Uterus (tissue), 4 donors: ENCODE results near the gene TRMU. TPM values are rescaled to one million over a fixed set of nuclear protein-coding genes. Genes with fewer than 3 reads are reported as not detected.

ENCODE experiments used
- DNase-seq, 2 donors: peaks; one replicate each; pipeline ENCODE4 v3.0.0-alpha.2; 2019 to 2020
- H3K27ac ChIP-seq, 2 donors: fragments of 200-600 bp; sonication (generic); 1 replicate in 1 of 2; 2 replicates in 1 of 2; pipeline ENCODE4 v1.5.1; 2016 to 2018
- H3K27me3 ChIP-seq, 2 donors: fragments of 200-600 bp; sonication (generic); one replicate each; pipeline ENCODE4 v1.5.1; 2018 to 2019; ENCODE audit warnings: control low read depth in 1 of 2
- H3K36me3 ChIP-seq, 2 donors: fragments of 200-600 bp; sonication (generic); one replicate each; pipeline ENCODE4 v1.5.1; 2019; ENCODE audit warnings: control low read depth in 1 of 2
- H3K4me1 ChIP-seq, 2 donors: fragments of 200-600 bp; sonication (generic); one replicate each; pipeline ENCODE4 v1.5.1; 2018 to 2019; ENCODE audit warnings: control low read depth in 1 of 2
- H3K4me3 ChIP-seq, 2 donors: fragments of 200-600 bp; sonication (generic); 1 replicate in 1 of 2; 2 replicates in 1 of 2; pipeline ENCODE4 v1.5.1; 2018 to 2019; ENCODE audit warnings: mild to moderate bottlenecking in 1 of 2
- H3K9me3 ChIP-seq, 2 donors: fragments of 200-600 bp; sonication (generic); one replicate each; pipeline ENCODE4 v1.5.1; 2019; ENCODE audit warnings: control low read depth in 1 of 2
- POLR2A ChIP-seq, 2 donors: fragments of 450-650 bp; IDR thresholded peaks; one replicate each; pipeline ENCODE4 v1.6.1; 2016; ENCODE audit warnings: antibody characterized with exemption in 2 of 2, mild to moderate bottlenecking in 1 of 2, moderate library complexity in 1 of 2
- intact Hi-C: fragments of 100-400 bp; cut with DNase I; formaldehyde crosslinking; loops from one replicate; pipeline ENCODE4 v1.15.1; 2023; ENCODE audit warnings: low total_unique reads
- total RNA-seq, 4 donors: library from RNA; depleted of rRNA in 3 of 4; stranded (reverse); fragments of >200 nt in 3 of 4; gene quantifications; one replicate each; pipeline versions ENCODE4 v1.1.0 to v1.2.4, GENCODE V29; 2014 to 2023
- TF ChIP-seq, protein P1 (sequence below), 4 experiments: fragments of 200-600 bp in 2 of 4; fragments of 450-650 bp in 2 of 4; sonication (generic) in 2 of 4; IDR thresholded peaks; one replicate each; pipeline ENCODE4 v1.5.1; 2016 to 2019; ENCODE audit warnings: antibody characterized with exemption in 4 of 4, mild to moderate bottlenecking in 2 of 4, moderate library complexity in 1 of 4
- donor health status: DM: yes; HTN: yes; CAD: no.

Gene TRMU
- total RNA-seq, 4 donors from 2014 or later = 14.1 to 52.5 (median 31.2) TPM

DNA sequence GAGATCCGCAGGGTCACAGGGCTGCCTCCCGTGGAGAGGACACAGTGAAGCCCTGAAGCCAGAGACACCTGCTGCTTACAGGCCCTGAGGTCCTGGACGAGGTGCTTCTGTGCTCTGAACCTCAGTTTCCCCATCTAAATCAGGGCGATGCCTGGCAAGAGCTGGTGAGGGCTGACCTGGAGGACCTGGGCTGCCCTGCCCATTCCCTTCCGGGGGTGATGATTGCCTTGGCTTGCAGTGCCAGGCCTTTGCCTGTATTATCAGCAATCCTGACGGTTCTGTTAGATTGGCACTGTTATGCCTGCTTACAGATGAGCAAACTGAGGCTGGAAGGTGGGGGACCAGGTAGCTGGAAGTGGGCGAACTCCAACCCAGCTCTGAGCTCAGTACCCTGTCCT lies 46.7 kb upstream of the TRMU start:
- Histone ChIP-seq H3K4me1 (no peaks in the 10 kb centered on the region), H3K36me3 (no peaks in the 10 kb centered on the region), H3K9me3 (no peaks in the 10 kb centered on the region), H3K4me3 (no peak overlapping the region), H3K27ac (no peak overlapping the region), H3K27me3 (no peaks in the 10 kb centered on the region)
- intact Hi-C loops = no loop called here
- no peak for DNase-seq
- TF ChIP-seq, protein P1, sequence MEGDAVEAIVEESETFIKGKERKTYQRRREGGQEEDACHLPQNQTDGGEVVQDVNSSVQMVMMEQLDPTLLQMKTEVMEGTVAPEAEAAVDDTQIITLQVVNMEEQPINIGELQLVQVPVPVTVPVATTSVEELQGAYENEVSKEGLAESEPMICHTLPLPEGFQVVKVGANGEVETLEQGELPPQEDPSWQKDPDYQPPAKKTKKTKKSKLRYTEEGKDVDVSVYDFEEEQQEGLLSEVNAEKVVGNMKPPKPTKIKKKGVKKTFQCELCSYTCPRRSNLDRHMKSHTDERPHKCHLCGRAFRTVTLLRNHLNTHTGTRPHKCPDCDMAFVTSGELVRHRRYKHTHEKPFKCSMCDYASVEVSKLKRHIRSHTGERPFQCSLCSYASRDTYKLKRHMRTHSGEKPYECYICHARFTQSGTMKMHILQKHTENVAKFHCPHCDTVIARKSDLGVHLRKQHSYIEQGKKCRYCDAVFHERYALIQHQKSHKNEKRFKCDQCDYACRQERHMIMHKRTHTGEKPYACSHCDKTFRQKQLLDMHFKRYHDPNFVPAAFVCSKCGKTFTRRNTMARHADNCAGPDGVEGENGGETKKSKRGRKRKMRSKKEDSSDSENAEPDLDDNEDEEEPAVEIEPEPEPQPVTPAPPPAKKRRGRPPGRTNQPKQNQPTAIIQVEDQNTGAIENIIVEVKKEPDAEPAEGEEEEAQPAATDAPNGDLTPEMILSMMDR (IDR thresholded peaks at IDR 0.05) = no peak
- TF ChIP-seq POLR2A (IDR thresholded peaks at IDR 0.05) = no peak

DNA sequence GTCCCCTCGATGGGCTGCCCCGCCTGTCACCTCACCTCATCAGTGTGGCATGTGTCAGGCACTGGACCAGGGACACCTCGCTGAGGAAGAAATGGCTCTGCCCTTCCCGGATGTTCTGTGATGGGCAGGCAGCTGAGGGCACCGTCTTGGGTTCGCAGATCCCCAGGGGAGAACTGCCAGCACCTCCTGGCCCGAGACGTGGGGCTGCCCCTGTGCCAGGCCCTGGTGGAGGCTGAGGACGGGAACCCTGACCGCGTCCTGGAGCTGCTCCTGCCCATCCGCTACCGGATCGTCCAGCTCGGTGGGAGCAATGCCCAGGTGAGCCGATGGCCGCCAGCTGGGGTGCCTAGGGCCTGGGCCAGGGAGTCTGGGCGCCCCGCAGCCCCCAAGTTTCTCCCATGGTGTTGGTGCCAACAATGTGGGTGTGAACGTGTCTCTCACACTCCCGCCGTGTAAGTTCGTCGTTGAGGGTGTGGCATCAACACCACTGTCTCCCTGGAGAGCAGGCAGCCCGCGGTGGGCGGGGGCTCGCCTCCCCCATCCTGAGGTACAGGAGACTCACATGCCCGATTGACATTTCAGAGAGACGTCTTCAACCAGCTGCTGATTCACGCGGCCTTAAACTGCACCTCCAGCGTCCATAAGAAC lies 46.1 kb upstream of the TRMU start:
- no peak for DNase-seq

DNA sequence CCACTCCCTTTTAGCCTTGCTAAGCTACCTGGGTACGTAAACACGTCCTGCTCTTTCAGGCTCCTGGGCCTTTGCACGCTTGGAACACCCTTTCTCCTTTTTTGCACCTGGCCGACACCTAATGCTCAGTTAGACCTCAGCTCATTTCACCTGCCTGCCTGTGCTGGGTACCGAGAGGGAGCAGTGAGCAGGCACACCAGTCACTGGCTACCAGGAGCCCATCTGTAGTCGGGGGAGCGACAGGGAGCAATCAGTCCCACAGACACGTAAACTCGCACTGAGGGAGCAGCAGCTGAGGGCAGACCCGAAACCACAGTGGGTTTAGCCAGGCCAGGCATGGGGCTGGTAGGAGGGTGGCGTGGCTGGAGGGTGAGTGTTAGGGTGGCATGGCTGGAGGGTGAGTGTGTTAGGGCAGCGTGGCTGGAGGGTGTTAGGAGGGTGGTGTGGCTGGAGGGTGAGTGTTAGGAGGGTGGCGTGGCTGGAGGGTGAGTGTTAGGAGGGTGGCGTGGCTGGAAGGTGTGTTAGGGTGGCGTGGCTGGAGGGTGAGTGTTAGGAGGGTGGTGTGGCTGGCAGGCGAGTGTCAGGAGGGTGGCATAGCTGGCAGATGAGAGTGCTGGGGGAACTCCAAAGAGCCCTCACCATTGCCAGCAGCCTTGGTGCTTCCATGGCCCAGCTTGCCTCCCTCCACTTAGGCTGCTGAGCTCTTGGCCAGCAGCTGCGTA lies 45.2 kb upstream of the TRMU start:
- Histone ChIP-seq H3K36me3 (no peaks in the 10 kb centered on the region), H3K27ac (no peak overlapping the region), H3K27me3 (no peaks in the 10 kb centered on the region), H3K4me3 (no peak overlapping the region), H3K9me3 (no peaks in the 10 kb centered on the region), H3K4me1 (no peaks in the 10 kb centered on the region)
- TF ChIP-seq, protein P1 (IDR thresholded peaks at IDR 0.05) = no peak
- TF ChIP-seq POLR2A (IDR thresholded peaks at IDR 0.05) = no peak
- DNase-seq = no peak
- intact Hi-C loops = no loop called here

More for the DNA sequence above, 46.1 kb upstream of the TRMU start:
- Histone ChIP-seq H3K4me3 (no peak overlapping the region), H3K4me1 (no peaks in the 10 kb centered on the region), H3K27ac (no peak overlapping the region), H3K27me3 (no peaks in the 10 kb centered on the region), H3K9me3 (no peaks in the 10 kb centered on the region), H3K36me3 (no peaks in the 10 kb centered on the region)
- TF ChIP-seq POLR2A (IDR thresholded peaks at IDR 0.05) = no peak
- TF ChIP-seq, protein P1 (IDR thresholded peaks at IDR 0.05) = no peak
- intact Hi-C loops = no loop called here

DNA sequence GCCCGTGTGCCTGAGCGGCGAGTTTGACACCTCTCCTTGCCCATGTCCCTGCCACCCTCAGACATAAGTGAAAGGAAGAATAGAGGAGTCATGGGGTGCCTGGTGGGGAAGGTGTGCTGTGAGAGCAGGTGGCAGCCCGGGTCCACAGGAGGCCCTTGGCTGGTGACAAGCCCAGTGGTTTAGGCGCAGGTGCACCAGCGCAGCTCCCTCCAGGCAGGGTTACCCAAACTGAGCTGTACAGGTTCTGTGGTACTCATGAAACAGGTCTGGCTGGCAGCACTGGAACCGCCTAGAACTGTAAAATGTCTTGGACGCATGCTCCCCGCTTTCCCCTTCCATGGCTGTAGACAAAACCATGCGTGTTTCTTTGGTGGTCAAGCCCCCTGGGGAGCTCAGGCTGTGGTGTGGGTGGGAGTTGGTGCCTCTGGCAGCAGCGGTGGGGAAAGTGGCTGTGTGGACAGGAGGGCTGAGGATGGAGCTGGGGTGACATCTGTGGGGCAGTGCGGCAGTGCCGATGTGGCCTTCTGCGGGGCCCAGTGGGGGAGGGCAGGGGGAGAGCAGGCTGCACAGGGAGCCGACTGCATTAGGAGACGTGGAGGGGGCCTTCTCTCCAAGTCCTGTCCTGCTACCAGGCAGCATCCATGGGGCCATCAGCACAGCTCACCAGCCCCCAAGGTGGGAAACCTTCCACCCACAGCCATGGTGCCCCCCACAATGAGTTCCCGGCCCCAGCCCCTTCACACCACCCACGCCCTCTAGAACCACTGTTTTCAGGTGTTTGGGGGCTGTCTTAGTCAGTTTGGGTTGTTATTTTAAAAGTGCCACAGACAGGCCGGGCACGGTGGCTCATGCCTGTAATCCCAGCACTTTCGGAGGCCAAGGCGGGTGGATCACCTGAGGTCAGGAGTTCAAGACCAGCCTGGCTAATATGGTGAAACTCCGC lies 44.4 kb upstream of the TRMU start:
- H3K36me3 ChIP-seq = no peaks in the 10 kb centered on the region
- DNase-seq = no peak
- no peak overlapping the region for H3K4me3 ChIP-seq
- TF ChIP-seq, protein P1 (IDR thresholded peaks at IDR 0.05) = no peak
- no peak for TF ChIP-seq POLR2A (IDR thresholded peaks at IDR 0.05)
- no peaks in the 10 kb centered on the region for H3K9me3 ChIP-seq
- peaks cover 0 to 3% of the 10 kb centered on the region in 2 donors for H3K4me1 ChIP-seq
- no peak overlapping the region for H3K27ac ChIP-seq
- H3K27me3 ChIP-seq = no peaks in the 10 kb centered on the region
- intact Hi-C loops = no loop called here
